ENCODE results near the gene CALR3.
"Not testable (repeated sequence)": the region's sequence is repeated elsewhere in the genome, so short reads cannot be mapped to it uniquely, and the experiment has no call there.

CALR3 gene

DNA sequence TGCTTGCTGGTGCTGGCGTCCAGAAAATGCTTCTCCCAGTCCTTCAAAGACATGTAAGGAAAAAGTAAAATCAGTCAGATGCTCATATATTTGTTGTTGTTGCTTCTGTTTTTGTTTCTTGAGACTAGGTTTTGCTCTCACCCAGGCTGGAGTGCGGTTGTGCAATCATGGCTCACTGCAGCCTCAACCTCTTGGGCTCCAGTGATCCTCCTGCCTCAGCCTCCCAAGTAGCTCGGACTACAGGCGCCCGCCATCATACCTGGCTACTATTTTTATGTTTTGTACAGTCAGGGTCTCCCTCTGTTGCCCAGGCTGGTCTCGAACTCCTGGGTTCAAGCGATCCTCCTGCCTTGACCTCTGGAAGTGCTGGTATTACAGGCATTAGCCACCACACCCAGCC, 13.2 kb downstream of the CALR3 start:
- DNase-seq (ENCODE audit: low read depth), result no peak

- no peak for DNase-seq (ENCODE audit: low read depth)
Observed at GRCh38 chr19:16477311-16477710, 18.7 kb downstream of the CALR3 start.

DNA sequence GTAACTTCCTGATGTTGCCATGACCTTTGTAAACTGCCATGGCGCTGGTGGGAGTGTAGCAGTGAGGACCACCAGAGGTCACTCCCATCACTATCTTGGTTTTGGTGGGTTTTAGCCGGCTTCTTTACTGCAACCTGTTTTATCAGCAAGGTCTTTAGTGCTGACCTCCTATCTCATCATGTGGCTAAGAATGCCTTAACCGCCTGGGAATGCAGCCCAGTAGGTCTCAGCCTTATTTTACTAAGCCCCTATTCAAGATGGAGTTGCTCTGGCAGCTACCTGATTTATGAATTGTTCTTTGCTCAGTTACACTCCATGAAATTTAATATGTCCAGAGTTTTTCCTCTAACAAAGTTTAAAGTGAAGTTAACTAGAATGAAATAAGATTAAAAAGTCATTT, 19.6 kb downstream of the CALR3 start:
- DNase-seq (ENCODE audit: low read depth), result no peak

DNA sequence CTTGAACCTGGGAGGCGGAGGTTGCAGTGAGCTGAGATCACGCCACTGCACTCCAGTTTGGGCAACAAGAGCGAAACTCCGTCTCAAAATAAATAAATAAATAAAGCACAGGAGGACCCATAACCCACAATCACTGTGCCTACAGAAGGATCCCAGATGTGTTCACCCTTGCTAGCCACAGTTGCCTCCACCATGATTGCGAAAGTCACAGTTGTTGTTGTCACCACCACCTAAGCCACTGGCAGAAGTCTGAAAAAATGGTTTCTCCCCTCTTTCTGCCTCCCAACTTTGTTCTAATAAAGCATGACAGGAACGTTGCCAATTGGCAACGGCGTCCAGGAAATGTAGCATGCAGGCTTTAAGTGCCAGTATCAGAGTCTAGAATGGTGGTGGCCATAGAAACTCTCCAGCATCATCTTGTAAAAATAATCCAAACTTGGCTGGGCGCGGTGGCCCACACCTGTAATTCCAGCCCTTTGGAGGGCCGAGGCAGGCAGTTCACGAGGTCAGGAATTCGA, 22.0 kb downstream of the CALR3 start:
- no peak for DNase-seq (ENCODE audit: low read depth)

GRCh38 chr19:16472992-16473391, 23.0 kb downstream of the CALR3 start:
- DNase-seq (ENCODE audit: low read depth), result no peak

DNA sequence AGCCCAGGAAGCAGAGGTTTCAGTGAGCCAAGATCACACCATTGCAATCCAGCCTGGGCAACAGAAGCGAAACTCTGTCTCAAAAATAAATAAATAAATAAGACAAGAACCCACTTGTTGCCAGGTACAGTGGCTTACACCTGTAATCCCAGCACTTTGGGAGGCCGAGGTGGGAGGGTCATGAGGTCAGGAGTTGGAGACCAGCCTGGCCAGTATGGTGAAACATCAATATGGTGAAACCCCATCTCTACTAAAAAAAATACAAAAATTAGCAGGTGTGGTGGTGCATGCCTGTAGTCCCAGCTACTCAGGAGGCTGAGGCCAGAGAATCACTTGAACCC, 23.4 kb downstream of the CALR3 start:
- DNase-seq (ENCODE audit: low read depth), result not testable (repeated sequence)

- DNase-seq (ENCODE audit: low read depth), result peak; percentile 70
Observed at GRCh38 chr19:16470911-16471811, 24.8 kb downstream of the CALR3 start.

DNA sequence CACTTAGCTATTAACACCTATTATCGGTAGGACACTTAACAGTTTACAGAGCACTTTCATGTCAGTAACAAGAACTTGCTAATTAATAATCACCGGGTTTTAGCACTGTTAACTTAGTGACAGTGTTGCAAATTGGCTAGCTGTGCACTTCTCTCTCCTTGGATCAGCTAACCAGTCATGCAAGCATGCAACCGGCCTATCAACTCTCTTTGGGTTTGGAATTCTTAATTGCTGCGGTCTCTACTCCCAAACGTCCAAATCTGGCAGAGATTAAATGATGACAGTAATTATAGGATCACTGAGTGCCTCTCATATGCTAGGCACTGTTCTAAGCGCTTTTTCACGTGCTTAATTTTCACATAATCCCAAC, 25.4 kb downstream of the CALR3 start:
- DNase-seq (ENCODE audit: low read depth), result no peak

DNA sequence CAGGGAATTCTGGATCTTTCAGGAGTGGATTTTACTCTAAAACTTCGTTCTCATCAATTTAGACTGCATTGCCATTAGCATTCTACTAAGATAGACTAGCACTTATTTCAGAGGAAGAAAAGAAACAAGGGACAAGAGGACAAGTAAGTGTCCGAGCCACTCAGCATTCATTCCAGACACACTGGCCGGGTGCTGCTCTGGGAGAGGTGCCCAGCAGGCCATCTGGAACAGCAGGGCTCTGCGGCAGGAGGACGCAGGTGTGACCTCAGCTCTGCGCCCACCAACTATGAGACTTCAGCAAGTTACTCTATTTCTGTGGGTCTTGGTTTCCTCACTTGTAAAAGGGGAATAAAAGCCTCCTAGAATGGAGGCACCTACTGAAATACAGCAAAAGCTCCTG, 28.4 kb downstream of the CALR3 start:
- no peak for DNase-seq (ENCODE audit: low read depth)

- not testable (repeated sequence) for DNase-seq (ENCODE audit: low read depth)
Observed at GRCh38 chr19:16466802-16467427, 29.1 kb downstream of the CALR3 start.

DNA sequence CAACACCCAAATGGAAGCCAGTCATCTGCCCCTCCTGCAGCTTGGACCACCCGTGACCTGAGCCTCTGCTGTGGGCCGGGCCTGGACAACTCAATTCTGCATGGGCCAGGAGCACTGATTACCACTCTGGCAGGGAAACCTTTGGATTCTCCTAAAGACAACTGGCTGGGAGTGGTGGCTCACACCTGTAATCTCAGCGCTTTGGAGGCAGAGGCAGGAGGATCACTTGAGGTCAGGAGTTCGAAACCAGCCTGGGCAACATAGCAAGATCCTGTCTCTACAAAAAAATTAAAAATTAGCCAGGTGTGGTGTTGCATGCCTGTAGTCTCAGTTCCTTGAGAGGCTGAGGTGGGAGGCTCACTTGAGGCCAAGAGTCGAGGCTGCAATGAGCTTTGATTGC, 30.7 kb downstream of the CALR3 start:
- DNase-seq (ENCODE audit: low read depth), result no peak

- DNase-seq (ENCODE audit: low read depth), result no peak
Observed at GRCh38 chr19:16463991-16464575, 31.9 kb downstream of the CALR3 start.

DNA sequence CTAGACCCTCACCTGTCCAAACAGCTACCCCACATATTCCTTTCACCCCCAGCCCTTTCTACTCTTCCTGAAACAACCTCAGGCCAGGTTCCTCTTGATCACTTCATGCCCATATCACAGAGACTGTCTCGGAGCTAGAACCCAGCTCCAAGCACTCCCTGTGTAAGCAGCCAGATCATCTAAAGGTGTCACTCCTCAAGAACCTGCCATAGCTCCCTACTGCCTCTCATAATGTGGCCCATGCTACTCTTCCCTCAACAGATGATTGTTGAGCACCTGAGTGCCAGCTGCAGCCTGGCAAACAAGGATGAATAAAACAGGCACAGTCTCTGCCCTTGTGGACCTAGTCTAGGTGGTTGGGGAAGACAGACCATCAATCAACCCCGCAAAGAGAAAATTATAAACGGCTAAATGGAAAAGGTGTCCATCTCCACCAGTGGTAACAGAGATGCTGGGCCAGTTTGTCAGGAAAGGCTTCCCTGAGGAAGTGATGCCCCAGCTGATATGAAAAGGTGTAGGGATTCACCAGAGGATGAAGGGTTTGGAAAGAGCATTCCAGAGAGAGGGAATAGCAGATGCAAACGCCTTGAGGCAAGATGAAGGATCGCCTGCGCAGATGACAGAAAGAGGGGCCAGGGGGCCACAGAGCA, 32.5 kb downstream of the CALR3 start:
- no peak for DNase-seq (ENCODE audit: low read depth)

- DNase-seq (ENCODE audit: low read depth), result no peak
Observed at GRCh38 chr19:16462757-16463250, 33.2 kb downstream of the CALR3 start.

DNA sequence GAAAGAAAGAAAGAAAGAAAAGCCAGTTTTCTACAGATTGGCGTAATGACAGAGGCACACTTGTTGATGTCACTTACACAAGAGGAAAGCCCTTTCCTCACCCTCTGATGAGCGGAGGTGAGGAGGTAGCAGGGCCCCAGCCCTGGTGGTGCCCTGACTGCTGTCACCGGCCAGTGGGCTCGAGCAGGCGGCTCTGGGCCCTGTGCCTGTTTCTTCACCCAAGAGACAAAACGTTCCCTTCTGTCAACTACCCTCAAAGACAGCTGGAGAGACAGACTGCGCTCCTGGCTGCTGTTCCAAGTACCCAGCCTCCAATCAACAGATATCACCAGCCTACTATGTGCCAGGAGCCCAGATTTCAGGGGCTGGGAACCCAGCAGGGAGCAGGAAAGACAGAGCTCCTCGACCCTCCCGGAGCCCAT, 34.3 kb downstream of the CALR3 start:
- no peak for DNase-seq (ENCODE audit: low read depth)

DNA sequence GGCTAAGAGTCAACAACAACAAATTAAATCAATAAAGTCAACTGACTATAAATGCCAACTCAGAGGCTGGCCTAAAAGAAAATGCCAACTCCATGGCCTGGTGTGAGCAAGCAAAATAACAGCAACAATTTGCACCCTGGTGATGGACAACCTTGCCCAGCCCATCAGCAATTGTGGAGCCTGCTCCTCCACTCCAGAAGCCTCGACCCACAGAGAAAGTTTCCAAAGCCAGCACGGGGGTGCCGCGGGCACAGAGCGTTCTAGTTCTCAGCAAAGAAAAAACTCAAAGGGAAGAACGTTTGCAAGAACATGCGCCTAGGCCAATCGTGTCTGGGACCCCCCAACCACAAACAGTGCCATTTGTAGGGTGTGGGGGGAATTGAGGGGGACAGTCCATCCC, 35.5 kb downstream of the CALR3 start:
- DNase-seq (ENCODE audit: low read depth), result no peak

DNA sequence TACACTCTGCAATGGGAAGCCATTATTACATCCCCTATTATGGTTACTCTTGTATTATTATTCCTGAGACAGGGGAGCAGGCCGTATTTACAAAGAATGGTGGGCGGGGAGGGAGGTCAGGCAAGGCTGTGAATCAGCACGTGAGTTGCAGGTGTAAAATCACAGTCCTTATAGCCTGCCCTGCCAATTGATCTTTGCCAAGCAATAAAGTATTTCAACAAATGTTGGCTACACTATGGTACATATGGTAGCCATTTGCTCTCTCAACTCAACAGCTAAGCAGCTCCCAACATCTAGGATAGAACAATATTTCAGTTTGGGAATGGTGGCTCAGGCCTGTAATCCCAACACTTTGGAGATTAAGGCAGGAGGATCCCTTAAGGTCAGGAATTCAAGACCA, 36.3 kb downstream of the CALR3 start:
- DNase-seq (ENCODE audit: low read depth), result no peak

- DNase-seq (ENCODE audit: low read depth), result no peak
Observed at GRCh38 chr19:16458391-16459341, 37.3 kb downstream of the CALR3 start.

DNA sequence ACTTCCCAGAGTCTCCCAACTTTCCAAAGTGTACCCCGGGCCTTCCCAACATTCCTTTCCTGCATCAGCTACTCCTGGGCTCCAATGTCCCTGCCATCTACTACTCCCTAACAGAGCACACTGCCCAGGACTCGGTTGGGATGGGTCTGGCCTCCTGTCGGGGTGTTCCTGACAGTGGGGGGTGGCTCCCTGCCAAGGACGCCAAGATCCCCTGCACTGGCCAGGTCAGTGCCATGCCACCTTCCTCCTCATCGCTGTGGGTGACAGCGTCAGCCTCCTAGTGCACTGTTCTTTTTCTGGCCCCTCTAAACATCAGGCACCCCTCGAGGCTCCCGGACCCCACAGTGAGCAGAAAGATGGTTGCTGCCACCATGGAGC, 38.0 kb downstream of the CALR3 start:
- DNase-seq (ENCODE audit: low read depth), result no peak

DNA sequence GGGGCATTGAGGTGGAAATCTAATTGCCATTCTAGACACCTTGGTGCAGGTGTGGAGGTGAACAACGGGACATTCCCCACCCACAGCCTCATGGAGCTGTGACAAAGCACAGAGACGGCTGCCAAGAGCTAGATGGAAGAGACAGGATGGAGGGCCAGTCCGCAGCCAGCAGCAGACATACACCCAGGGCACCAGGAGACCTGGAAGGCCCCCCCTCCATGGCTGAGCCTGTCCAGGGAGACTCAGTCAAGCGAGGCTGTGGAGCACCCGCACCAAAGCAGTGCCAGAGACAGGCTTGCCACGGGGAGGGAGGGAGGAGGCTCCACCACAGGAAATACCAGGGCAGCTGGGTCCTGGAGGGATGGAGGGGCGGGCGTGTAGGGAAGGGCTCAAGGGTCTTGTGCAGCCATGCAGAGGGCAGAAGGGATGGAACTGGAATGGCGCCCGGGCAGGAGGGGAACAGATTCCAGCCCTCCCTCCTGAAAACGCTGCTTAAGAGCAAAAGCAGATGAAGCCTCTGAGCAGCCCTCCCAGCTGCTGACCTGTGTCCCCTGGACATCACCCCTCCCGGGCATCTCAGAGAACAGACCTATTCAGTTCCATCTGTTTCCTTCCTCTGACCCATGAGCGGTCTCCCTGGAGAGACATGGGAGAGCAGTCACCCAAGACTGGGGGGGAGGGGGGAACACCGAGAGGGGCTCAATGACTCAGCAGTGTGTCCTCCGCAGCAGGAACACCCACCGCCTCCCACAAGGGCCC, 38.6 kb downstream of the CALR3 start:
- DNase-seq (ENCODE audit: low read depth), result no peak

Measured in stromal cell of bone marrow (primary cell).